ENCODE measurements around the gene TMPRSS5.

GRCh38 chr11:113689768-113690618 lies 16.1 kb downstream of the TMPRSS5 start:
- TF ChIP-seq CTCF (IDR thresholded peaks at IDR 0.05; ENCODE audit: poor library complexity, severe bottlenecking), result no peak
- no peak for TF ChIP-seq EZH2 (IDR thresholded peaks at IDR 0.05; ENCODE audit: borderline replicate concordance, insufficient read depth, low read length, poor library complexity, severe bottlenecking)
- TF ChIP-seq REST (IDR thresholded peaks at IDR 0.05; ENCODE audit: borderline replicate concordance), result no peak
- no peak for TF ChIP-seq TAF1 (IDR thresholded peaks at IDR 0.05; ENCODE audit: low read depth)
- TF ChIP-seq POLR2AphosphoS5 (IDR thresholded peaks at IDR 0.05), result no peak
- TF ChIP-seq SMC3 (conservative IDR thresholded peaks at IDR 0.05; ENCODE audit: poor library complexity), result no peak
